Activated naive CD4-positive, alpha-beta T cell treated with anti-CD3 and anti-CD28 coated beads, Interleukin-2, amount 50 U/mL, for 24 hours (primary cell): ENCODE results near the gene UBAC1.

ENCODE experiments used
- H3K27ac Mint-ChIP-seq: one replicate; pipeline ENCODE4 v1.8.0; 2021; ENCODE audit warnings: mild to moderate bottlenecking, mixed read lengths
- H3K27me3 Mint-ChIP-seq: one replicate; pipeline ENCODE4 v1.8.0; 2021; ENCODE audit warnings: mixed read lengths
- H3K36me3 Mint-ChIP-seq: one replicate; pipeline ENCODE4 v1.8.0; 2021; ENCODE audit warnings: mixed read lengths
- H3K4me1 Mint-ChIP-seq: one replicate; pipeline ENCODE4 v1.8.0; 2021; ENCODE audit warnings: mixed read lengths
- H3K4me3 Mint-ChIP-seq: one replicate; pipeline ENCODE4 v1.8.0; 2021; ENCODE audit warnings: mild to moderate bottlenecking, mixed read lengths
- H3K9me3 Mint-ChIP-seq: one replicate; pipeline ENCODE4 v1.8.0; 2021; ENCODE audit warnings: mixed read lengths

The UBAC1 gene

DNA sequence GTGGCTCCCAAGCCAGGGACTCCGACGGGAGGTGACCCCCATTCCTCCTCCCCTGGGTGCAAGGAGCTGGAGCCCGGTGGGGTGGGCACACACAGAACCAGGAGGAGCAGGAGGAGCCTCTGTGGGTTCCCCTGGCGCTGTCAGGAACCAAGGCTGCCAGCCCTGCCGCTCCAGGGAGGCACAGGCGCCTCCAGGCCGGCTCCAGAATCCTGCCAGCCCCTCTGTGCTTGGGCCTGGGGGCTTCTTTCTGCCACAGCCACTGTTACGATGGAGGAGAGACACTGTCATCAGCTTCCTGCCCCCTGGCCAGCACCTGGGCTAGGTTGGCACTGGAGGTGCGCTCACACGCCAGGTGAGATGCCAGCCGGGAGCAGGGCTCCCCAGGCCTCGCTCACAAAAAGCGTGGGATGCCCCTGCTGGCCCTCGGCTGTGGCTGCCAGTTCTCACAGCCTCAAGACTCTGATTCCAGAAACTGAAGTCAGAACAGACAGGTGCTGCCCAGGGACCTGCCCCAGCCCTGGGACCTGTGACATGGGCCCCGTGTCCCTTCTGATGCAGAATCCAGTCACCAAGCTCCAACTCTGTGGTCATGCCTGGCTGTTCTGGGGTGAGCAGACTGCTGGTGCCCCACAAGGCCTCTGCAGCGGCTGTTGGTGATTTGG lies 37.4 kb upstream of the UBAC1 start:
- no peak overlapping the region for H3K4me3 Mint-ChIP-seq
- no peaks in the 10 kb centered on the region for H3K36me3 Mint-ChIP-seq
- no peak overlapping the region for H3K27ac Mint-ChIP-seq
- no peaks in the 10 kb centered on the region for H3K9me3 Mint-ChIP-seq
- no peaks in the 10 kb centered on the region for H3K4me1 Mint-ChIP-seq
- H3K27me3 Mint-ChIP-seq = no peaks in the 10 kb centered on the region

DNA sequence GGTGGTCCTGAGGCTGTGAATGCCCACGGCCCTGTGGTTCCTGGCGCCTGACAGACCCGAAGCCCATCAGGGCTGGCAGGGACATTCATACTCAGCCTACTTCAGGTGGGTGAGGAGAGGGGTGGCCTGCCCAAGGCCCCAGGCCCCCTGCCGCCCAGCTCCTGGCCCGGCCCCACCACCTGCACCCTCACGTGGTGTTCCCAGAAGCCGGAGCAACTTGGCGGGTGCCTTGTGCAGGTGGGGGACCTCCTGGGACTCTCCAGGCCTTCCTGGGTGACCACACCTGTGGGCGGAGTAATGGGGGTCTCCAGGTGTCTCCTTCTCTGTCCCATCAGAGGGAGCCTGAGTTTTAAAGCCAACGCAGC lies 36.8 kb upstream of the UBAC1 start:
- no peak overlapping the region for H3K27ac Mint-ChIP-seq
- H3K27me3 Mint-ChIP-seq = no peaks in the 10 kb centered on the region
- no peak overlapping the region for H3K4me3 Mint-ChIP-seq
- no peaks in the 10 kb centered on the region for H3K36me3 Mint-ChIP-seq
- H3K9me3 Mint-ChIP-seq = no peaks in the 10 kb centered on the region
- H3K4me1 Mint-ChIP-seq = no peaks in the 10 kb centered on the region

- Mint-ChIP-seq H3K4me1 (peaks cover 3% of the 10 kb centered on the region), H3K27ac (no peak overlapping the region), H3K4me3 (no peak overlapping the region), H3K9me3 (no peaks in the 10 kb centered on the region), H3K36me3 (no peaks in the 10 kb centered on the region), H3K27me3 (no peaks in the 10 kb centered on the region)
Observed at GRCh38 chr9:135997090-135998015, 36.2 kb upstream of the UBAC1 start.

DNA sequence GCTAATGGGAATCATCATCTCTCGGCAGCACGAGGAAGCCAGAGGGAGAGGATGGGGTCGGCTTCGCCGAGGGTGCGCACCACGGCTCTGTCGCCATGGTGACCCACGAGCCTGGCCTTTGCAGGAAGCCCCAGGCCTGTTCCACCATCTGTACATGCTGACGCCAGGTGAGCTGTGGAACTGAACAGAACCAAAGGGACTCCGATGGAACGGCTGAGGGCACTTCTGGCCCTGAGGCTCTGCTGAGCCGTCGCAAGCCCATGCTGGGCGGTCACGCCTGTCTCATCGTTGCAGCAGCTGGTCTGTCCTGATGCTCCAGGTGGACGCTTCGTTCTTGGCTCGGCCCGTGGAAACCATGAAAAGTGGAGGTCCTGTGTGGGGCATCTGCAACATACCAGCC lies 34.6 kb upstream of the UBAC1 start:
- peaks cover 8% of the 10 kb centered on the region for H3K4me1 Mint-ChIP-seq

DNA sequence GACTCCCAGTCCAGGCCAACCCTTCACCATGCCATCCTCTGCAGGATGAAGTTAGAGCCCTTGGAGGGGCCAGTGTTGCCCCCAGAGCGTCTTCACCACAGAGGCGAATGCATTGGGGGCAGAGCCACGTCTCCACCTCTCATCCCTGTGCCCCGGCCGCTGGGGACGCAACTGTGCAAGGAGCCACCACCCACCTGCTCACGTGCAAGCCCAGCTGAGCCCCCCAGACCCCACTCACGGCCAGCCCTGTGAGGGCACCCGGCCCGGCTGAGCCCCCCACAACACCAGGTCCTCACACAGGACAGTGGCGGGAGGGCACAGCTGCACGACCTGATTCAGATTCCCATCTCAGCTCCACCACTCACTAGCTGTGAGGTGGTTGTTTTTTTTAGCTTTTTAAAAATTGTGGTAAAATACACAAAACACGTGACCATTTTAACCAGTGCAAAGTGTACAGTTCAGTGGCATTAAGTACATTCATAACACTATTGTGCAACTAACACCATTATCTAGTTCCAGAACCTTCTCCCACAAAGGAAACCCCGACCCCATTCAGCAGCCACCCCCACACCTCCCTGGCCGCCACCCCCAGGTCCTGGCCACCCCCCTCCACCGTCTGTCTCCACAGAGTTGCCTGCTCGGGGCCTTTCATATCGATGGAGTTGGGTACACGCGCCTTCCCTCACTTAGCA lies 33.5 kb upstream of the UBAC1 start:
- H3K27me3 Mint-ChIP-seq = no peaks in the 10 kb centered on the region
- H3K27ac Mint-ChIP-seq = no peak overlapping the region
- peaks cover 10% of the 10 kb centered on the region for H3K4me1 Mint-ChIP-seq
- no peaks in the 10 kb centered on the region for H3K36me3 Mint-ChIP-seq
- no peaks in the 10 kb centered on the region for H3K9me3 Mint-ChIP-seq
- H3K4me3 Mint-ChIP-seq = no peak overlapping the region

More for the DNA sequence above, 34.6 kb upstream of the UBAC1 start:
- no peak overlapping the region for H3K4me3 Mint-ChIP-seq
- H3K27ac Mint-ChIP-seq = no peak overlapping the region
- H3K27me3 Mint-ChIP-seq = no peaks in the 10 kb centered on the region
- no peaks in the 10 kb centered on the region for H3K36me3 Mint-ChIP-seq
- no peaks in the 10 kb centered on the region for H3K9me3 Mint-ChIP-seq

DNA sequence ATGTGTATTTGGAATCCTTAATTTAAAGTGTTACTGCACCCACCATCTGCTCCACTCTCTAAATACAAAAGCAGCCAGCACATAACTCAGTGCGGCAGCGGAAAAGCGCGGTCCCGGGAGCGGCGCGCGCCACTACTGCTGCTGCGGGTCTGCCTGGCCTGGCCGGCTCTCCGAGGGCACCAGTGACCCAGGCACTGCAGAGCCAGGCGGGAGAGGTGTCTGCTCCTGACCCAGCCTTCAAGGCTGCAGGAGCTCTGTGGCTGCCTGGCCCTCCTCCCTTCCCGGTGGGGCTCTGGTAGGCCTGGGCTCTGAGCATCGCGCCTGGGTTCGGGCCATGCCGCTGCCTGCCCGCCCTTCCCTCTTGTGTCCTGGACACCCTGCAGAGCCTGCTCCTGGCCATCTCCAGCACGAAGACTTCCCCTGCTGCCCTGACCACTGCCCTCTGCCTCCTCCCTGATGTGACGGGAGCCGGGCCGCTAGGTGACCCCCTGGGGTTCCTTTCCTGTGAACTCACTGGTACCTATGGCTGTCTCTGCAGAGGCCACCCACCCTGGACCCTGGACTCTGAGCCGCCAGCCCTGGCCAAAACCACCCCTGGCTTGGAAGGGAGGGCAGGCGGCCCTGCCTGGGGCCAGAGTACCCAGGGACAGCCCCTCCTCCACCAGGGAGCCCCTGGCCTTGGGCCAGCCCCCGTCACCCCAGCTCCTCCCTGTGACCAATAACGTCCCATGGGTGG lies 32.8 kb upstream of the UBAC1 start:
- Mint-ChIP-seq H3K27ac (no peak overlapping the region), H3K36me3 (no peaks in the 10 kb centered on the region), H3K9me3 (no peaks in the 10 kb centered on the region), H3K4me1 (peaks cover 13% of the 10 kb centered on the region), H3K4me3 (no peak overlapping the region), H3K27me3 (no peaks in the 10 kb centered on the region)

- Mint-ChIP-seq H3K27ac (no peak overlapping the region), H3K4me1 (peaks cover 13% of the 10 kb centered on the region), H3K27me3 (no peaks in the 10 kb centered on the region), H3K9me3 (no peaks in the 10 kb centered on the region), H3K36me3 (no peaks in the 10 kb centered on the region), H3K4me3 (no peak overlapping the region)
Observed at GRCh38 chr9:135993409-135993742, 32.2 kb upstream of the UBAC1 start.

GRCh38 chr9:135992486-135993408 lies 31.6 kb upstream of the UBAC1 start:
- Mint-ChIP-seq H3K27me3 (no peaks in the 10 kb centered on the region), H3K4me1 (peaks cover 13% of the 10 kb centered on the region), H3K9me3 (no peaks in the 10 kb centered on the region), H3K4me3 (peak overlapping the region; percentile 26), H3K36me3 (no peaks in the 10 kb centered on the region), H3K27ac (no peak overlapping the region)

- peaks cover 13% of the 10 kb centered on the region for H3K4me1 Mint-ChIP-seq
- no peaks in the 10 kb centered on the region for H3K9me3 Mint-ChIP-seq
- peak overlapping the region; percentile 72 for H3K27ac Mint-ChIP-seq
- H3K36me3 Mint-ChIP-seq = no peaks in the 10 kb centered on the region
- no peak overlapping the region for H3K4me3 Mint-ChIP-seq
- no peaks in the 10 kb centered on the region for H3K27me3 Mint-ChIP-seq
Observed at GRCh38 chr9:135991771-135992170, 30.6 kb upstream of the UBAC1 start.

GRCh38 chr9:135990468-135991429 lies 29.6 kb upstream of the UBAC1 start:
- Mint-ChIP-seq H3K4me3 (peak overlapping the region; percentile 64), H3K27me3 (no peaks in the 10 kb centered on the region), H3K9me3 (no peaks in the 10 kb centered on the region), H3K36me3 (no peaks in the 10 kb centered on the region), H3K4me1 (peaks cover 13% of the 10 kb centered on the region), H3K27ac (no peak overlapping the region)

- Mint-ChIP-seq H3K4me3 (peak overlapping the region; percentile 64), H3K36me3 (no peaks in the 10 kb centered on the region), H3K4me1 (peaks cover 13% of the 10 kb centered on the region), H3K9me3 (no peaks in the 10 kb centered on the region), H3K27ac (no peak overlapping the region), H3K27me3 (no peaks in the 10 kb centered on the region)
Observed at GRCh38 chr9:135989722-135990467, 28.7 kb upstream of the UBAC1 start.

DNA sequence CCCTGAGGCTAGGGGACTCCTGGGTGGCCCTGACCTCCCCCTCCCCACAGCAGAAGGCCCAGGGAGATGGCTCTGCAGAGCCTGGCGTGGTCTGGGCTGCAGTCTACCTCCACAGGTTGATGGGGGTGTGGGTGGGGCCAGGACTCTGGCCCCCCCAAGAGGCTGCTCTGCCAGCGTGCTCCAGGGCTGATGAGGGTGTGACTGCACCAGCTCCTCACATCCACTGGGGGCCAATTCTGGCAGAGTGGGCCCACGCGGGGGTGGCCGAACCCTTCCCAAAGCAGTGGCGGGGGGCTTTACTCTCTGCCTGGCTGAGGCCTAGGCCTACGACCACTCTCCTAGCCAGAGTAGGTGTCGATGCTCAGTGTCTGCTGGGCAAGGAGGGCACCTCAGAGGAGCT lies 28.0 kb upstream of the UBAC1 start:
- no peak overlapping the region for H3K27ac Mint-ChIP-seq
- H3K9me3 Mint-ChIP-seq = no peaks in the 10 kb centered on the region
- peak overlapping the region; percentile 47 for H3K4me3 Mint-ChIP-seq
- H3K27me3 Mint-ChIP-seq = no peaks in the 10 kb centered on the region
- H3K36me3 Mint-ChIP-seq = no peaks in the 10 kb centered on the region
- H3K4me1 Mint-ChIP-seq = peaks cover 13% of the 10 kb centered on the region

DNA sequence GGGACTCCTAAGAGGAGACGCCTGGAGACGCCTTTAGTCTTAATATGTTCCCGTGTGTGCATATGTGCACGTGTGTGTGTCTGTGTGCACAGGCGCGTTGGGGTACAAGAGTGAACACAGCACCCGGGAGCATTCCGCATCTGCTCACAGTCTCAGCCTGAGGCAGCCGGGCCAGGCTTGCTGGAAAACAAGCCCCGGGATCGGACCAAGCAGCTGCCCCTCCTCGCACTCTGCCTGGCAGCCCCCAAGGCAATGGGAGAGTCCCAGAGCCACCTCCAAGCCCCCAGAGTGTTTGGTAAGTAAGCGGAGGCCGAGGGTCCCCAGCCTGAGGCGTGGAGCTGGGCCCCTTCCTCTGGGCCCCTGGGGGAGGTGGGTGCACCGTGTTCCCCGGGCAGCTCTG lies 27.3 kb upstream of the UBAC1 start:
- Mint-ChIP-seq H3K9me3 (no peaks in the 10 kb centered on the region), H3K36me3 (no peaks in the 10 kb centered on the region), H3K27me3 (no peaks in the 10 kb centered on the region), H3K4me1 (peaks cover 13% of the 10 kb centered on the region), H3K27ac (no peak overlapping the region), H3K4me3 (no peak overlapping the region)
